GM12878 (cell line): ENCODE results near the gene WDR59. TPM values are rescaled to one million over a fixed set of nuclear protein-coding genes. Genes with fewer than 3 reads are reported as not detected.

Experiments used
- ATAC-seq: fragments of 200-7000 bp; cut with Tn5 transposase; 3 replicates; pipeline ENCODE4 v1.9.1; 2020; ENCODE audit warnings: mild to moderate bottlenecking, moderate library complexity
- BruUV-seq: library from RNA; stranded (reverse); fragments of 400-500 nt; replicated peaks from 2 replicates; lab custom pipeline; 2021; lab: Mats Ljungman, UMichigan
- CTCF ChIA-PET: fragments of 300-600 bp; sonication (Branson Sonifier 250); formaldehyde crosslinking; extraction: SDS; loops from one replicate; lab custom pipeline; 2021; ENCODE audit warnings: inconsistent platforms; lab: Yijun Ruan, JAX
- POLR2A ChIA-PET: fragments of 350-600 bp; formaldehyde crosslinking; extraction: SDS; loops from one replicate; lab custom pipeline; 2021; ENCODE audit warnings: inconsistent platforms; lab: Charles Lee
- RAD21 ChIA-PET: fragments of 300-600 bp; sonication (Branson Sonifier 250); formaldehyde crosslinking; loops from one replicate; lab custom pipeline; 2023; ENCODE audit warnings: antibody characterized with exemption; ENCODE audit not compliant: unreplicated experiment; lab: Charles Lee
- SMC1A ChIA-PET: fragments of 300-600 bp; sonication (Branson Sonifier 250); formaldehyde crosslinking; loops from one replicate; lab custom pipeline; 2023; ENCODE audit not compliant: unreplicated experiment, uncharacterized antibody; lab: Charles Lee
- DNase-seq: peaks from one replicate; pipeline ENCODE4 v3.0.0-alpha.2; 2011; ENCODE audit warnings: low read depth, low spot score
- FAIRE-seq: peaks from 3 replicates; lab custom pipeline; 2011; peaks lifted over from hg19 to GRCh38; lab: Jason Lieb, UNC
- H2AFZ ChIP-seq: 2 replicates; pipeline ENCODE4 v1.6.0; 2011; ENCODE audit warnings: low read depth, low read length, control low read depth; ENCODE audit not compliant: control insufficient read depth
- H3K27ac ChIP-seq: 2 replicates; pipeline ENCODE4 v1.5.1; 2011; ENCODE audit warnings: control low read depth; ENCODE audit not compliant: control insufficient read depth, insufficient read depth
- H3K27me3 ChIP-seq, 2 experiments: replicated peaks in 1 of 2; 2 replicates each; pipeline versions ENCODE4 v1.6.0 to v1.6.1; 2011; ENCODE audit warnings: low read length in 1 of 2; ENCODE audit not compliant: control insufficient read depth in 2 of 2, insufficient read depth in 2 of 2
- H3K36me3 ChIP-seq, 2 experiments: 2 replicates each; pipeline ENCODE4 v1.5.1; 2011; ENCODE audit warnings: low read length in 1 of 2; ENCODE audit not compliant: control insufficient read depth in 2 of 2, insufficient read depth in 2 of 2
- H3K4me1 ChIP-seq: 2 replicates; pipeline ENCODE4 v1.6.1; 2011; ENCODE audit warnings: mild to moderate bottlenecking, low read length, moderate library complexity, mixed read lengths; ENCODE audit not compliant: control insufficient read depth, insufficient read depth
- H3K4me2 ChIP-seq: 2 replicates; pipeline ENCODE4 v1.6.0; 2011; ENCODE audit warnings: control low read depth; ENCODE audit not compliant: control insufficient read depth, insufficient read depth
- H3K4me3 ChIP-seq: fragments of 200-600 bp; sonication (generic); 2 replicates; pipeline ENCODE4 v1.5.1; 2016
- H3K79me2 ChIP-seq: 2 replicates; pipeline ENCODE4 v1.6.0; 2011; ENCODE audit warnings: low read length; ENCODE audit not compliant: control insufficient read depth, insufficient read depth
- H3K9ac ChIP-seq: 2 replicates; pipeline ENCODE4 v1.8.0; 2011; ENCODE audit warnings: low read length, control low read depth, mixed read lengths; ENCODE audit not compliant: control insufficient read depth, insufficient read depth
- H3K9me3 ChIP-seq: replicated peaks from 3 replicates; pipeline ENCODE4 v1.5.1; 2011; ENCODE audit warnings: mild to moderate bottlenecking, low read length; ENCODE audit not compliant: control insufficient read depth, insufficient read depth
- H4K20me1 ChIP-seq: 2 replicates; pipeline ENCODE4 v1.6.0; 2011; ENCODE audit not compliant: control insufficient read depth, insufficient read depth
- BRCA1 ChIP-seq: IDR thresholded peaks from 2 replicates; pipeline ENCODE4 v1.6.1; 2011; ENCODE audit warnings: low read depth, low read length, improper control_type of control experiment
- CREB1 ChIP-seq: IDR thresholded peaks from 2 replicates; pipeline ENCODE4 v1.6.1; 2012; ENCODE audit warnings: low read depth, mild to moderate bottlenecking, inconsistent platforms
- FOS ChIP-seq: IDR thresholded peaks from 3 replicates; pipeline ENCODE4 v1.6.1; 2011; ENCODE audit warnings: borderline replicate concordance; ENCODE audit not compliant: insufficient read length; ENCODE audit errors: extremely low read depth
- IKZF2 ChIP-seq, 2 experiments: fragments of 450-650 bp; IDR thresholded peaks; 2 replicates each; pipeline ENCODE4 v1.6.1; 2017; ENCODE audit warnings: mild to moderate bottlenecking in 2 of 2, moderate library complexity in 2 of 2
- NBN ChIP-seq: fragments of 450-650 bp; IDR thresholded peaks from 2 replicates; pipeline ENCODE4 v1.6.1; 2016
- POLR2A ChIP-seq: IDR thresholded peaks from 2 replicates; pipeline ENCODE4 v1.6.1; 2011; ENCODE audit warnings: low read depth, mild to moderate bottlenecking, low read length
- SMAD5 ChIP-seq: IDR thresholded peaks from 2 replicates; pipeline ENCODE4 v1.6.1; 2016; ENCODE audit warnings: antibody characterized with exemption, low read depth
- TAF1 ChIP-seq: IDR thresholded peaks from 2 replicates; pipeline ENCODE4 v1.6.1; 2011; ENCODE audit warnings: mild to moderate bottlenecking, low read depth, low read length, borderline replicate concordance
- YBX1 ChIP-seq: fragments of 450-650 bp; IDR thresholded peaks from 2 replicates; pipeline ENCODE4 v1.6.1; 2016; ENCODE audit warnings: antibody characterized with exemption
- ZZZ3 ChIP-seq: IDR thresholded peaks from 2 replicates; pipeline ENCODE4 v1.6.1; 2011; ENCODE audit warnings: low read depth; ENCODE audit not compliant: control insufficient read depth, insufficient read length
- WGBS: methylation state at CpG from one replicate; pipeline ENCODE4 v1.1.6; 2016; ENCODE audit warnings: low lambda C conversion rate; ENCODE audit not compliant: insufficient replicate concordance, insufficient coverage; ENCODE audit errors: missing lambda C conversion rate; 5-methylcytosine and 5-hydroxymethylcytosine counted together
- in situ Hi-C: fragments of 300-500 bp; cut with MboI; formaldehyde crosslinking; loops from 9 replicates; pipeline ENCODE4 v1.14.3; 2018; ENCODE audit warnings: mixed read lengths
- intact Hi-C: fragments of 100-400 bp; cut with micrococcal nuclease; formaldehyde crosslinking; loops from one replicate; pipeline ENCODE4 v1.14.2; 2022; ENCODE audit not compliant: unreplicated experiment
- polyA plus RNA-seq, 11 experiments: library from polyadenylated mRNA; depleted of rRNA in 4 of 11; unstranded in 6 of 11; stranded (reverse) in 5 of 11; fragments of >200 nt; fragmentation: Nextera tagmentation in 4 of 11; fragmentation: Illumina TruSeq in 1 of 11; extraction: Ambion mirVana in 4 of 11; extraction: Trizol in 1 of 11; gene quantifications; 1 replicate in 1 of 11; 2 replicates in 10 of 11; pipeline versions ENCODE4 v1.2.1 to v1.2.3, GENCODE V29; 2011 to 2016; ENCODE audit warnings: inconsistent platforms in 2 of 11, missing spikeins in 2 of 11, low read depth in 1 of 11
- total RNA-seq, 4 experiments: library from RNA; depleted of rRNA in 3 of 4; stranded (reverse); fragments of >200 nt in 3 of 4; fragmentation: Illumina TruSeq in 1 of 4; extraction: Trizol in 1 of 4; gene quantifications; 2 replicates each; pipeline versions ENCODE4 v1.2.1 to v1.2.3, GENCODE V29; 2013 to 2021
- TF ChIP-seq, protein P1 (sequence below): IDR thresholded peaks from 2 replicates; pipeline ENCODE4 v1.6.1; 2012; ENCODE audit warnings: low read length, inconsistent platforms
- TF ChIP-seq, protein P2 (sequence below): fragments of 450-650 bp; formaldehyde crosslinking; IDR thresholded peaks from 2 replicates; pipeline ENCODE4 v1.4.0; 2022; ENCODE audit warnings: mild to moderate bottlenecking, moderate library complexity

The WDR59 gene
- total and polyA plus RNA-seq, 10 of the 15 experiments (the other 5 are each of a cell fraction or from before 2014, with no cell fraction given), result 9.7 to 78.4 (median 24.5) TPM

DNA sequence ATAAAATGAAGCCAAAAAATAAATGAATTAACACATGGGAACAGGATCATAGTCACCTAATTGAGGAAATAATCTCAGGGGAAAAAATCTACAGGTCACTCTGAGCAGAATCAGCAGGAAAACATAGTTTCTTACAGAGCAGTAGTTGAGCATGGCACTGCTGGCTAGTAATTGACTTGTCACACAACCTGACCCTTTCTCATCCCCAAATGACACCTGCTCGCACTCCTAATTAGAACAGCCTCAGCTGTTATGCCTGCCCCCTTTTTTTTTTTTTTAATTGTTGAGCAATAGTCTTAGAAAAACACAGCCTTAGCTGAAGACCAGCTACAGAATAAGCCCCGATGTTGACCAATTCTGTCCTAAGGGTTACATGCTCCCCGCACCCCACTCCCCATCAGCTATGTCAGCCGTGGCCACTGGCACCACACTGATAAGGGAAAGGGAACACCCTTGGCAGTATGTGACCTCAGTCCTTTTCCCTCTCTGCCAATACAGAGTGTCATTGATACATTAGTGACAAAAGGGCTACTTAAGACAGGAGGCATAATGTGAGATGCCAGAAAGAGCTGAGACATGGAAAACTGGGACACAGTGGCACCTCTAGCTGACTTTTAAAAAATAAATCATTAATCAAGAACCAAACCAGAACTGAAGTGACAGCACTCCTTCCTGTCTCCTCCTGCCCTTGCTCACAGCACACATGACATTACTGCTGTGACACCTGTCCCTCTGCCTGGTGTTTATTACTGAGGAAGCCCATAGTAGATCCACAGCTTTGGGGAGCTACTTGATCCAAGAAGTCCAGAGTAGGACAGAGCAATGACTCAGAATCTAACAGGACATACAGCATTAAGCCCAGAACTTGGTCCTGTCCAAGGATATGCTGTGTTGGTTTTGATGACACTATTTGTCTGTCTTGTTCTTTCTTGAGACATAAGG is 41.7 kb downstream of the WDR59 start (continued):
- TF ChIP-seq, protein P1, sequence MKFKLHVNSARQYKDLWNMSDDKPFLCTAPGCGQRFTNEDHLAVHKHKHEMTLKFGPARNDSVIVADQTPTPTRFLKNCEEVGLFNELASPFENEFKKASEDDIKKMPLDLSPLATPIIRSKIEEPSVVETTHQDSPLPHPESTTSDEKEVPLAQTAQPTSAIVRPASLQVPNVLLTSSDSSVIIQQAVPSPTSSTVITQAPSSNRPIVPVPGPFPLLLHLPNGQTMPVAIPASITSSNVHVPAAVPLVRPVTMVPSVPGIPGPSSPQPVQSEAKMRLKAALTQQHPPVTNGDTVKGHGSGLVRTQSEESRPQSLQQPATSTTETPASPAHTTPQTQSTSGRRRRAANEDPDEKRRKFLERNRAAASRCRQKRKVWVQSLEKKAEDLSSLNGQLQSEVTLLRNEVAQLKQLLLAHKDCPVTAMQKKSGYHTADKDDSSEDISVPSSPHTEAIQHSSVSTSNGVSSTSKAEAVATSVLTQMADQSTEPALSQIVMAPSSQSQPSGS, result no peak
- no peak for TF ChIP-seq CREB1
- TF ChIP-seq, protein P2, sequence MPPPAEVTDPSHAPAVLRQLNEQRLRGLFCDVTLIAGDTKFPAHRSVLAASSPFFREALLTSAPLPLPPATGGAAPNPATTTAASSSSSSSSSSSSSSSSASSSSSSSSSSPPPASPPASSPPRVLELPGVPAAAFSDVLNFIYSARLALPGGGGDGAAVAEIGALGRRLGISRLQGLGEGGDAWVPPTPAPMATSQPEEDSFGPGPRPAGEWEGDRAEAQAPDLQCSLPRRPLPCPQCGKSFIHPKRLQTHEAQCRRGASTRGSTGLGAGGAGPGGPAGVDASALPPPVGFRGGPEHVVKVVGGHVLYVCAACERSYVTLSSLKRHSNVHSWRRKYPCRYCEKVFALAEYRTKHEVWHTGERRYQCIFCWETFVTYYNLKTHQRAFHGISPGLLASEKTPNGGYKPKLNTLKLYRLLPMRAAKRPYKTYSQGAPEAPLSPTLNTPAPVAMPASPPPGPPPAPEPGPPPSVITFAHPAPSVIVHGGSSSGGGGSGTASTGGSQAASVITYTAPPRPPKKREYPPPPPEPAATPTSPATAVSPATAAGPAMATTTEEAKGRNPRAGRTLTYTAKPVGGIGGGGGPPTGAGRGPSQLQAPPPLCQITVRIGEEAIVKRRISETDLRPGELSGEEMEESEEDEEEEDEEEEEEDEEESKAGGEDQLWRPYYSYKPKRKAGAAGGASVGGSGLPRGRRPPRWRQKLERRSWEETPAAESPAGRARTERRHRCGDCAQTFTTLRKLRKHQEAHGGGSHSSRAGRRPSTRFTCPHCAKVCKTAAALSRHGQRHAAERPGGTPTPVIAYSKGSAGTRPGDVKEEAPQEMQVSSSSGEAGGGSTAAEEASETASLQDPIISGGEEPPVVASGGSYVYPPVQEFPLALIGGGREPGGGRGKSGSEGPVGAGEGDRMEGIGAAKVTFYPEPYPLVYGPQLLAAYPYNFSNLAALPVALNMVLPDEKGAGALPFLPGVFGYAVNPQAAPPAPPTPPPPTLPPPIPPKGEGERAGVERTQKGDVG (CRISPR knock-in tag), result no peak
- no peak for TF ChIP-seq FOS
- no peak for TF ChIP-seq ZZZ3
- TF ChIP-seq POLR2A, result no peak

DNA sequence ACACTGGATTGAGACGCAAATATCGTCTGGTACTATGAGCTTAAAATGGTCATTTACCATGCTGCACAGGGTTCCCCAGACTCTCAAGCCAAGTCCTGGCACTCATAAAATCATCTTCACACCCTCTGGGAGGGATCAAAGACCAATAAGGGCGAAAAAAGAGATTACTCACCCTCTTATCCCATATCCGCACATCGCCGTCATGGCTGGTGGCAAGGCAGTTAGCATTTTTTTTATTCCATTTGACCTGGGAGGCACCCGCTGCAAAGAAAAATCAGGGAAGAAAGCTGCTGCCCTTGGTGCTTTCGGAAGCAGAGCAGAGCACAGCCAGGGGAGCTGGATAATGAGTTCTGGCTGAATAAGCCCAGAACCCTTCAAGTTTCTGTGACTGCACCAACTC is 42.4 kb downstream of the WDR59 start:
- no TSS peak for BruUV-seq
- WGBS, result 87% methylated on average over 8 of the region's 8 CpGs
- ChIA-PET RAD21 (interaction anchor here (0.6 kb wide), 1 partner anchor 78 kb away, joined by 3 read pairs; no protein-coding TSS in a partner anchor), CTCF (no interaction called here), POLR2A (no interaction called here), SMC1A (interaction anchor here (0.7 to 1.6 kb wide), 3 partner anchors 9 to 119 kb away, joined by 3 to 5 read pairs (median 4); no protein-coding TSS in a partner anchor)
- peaks cover 2% of the 10 kb centered on the region; the same call in 1 of the 3 replicates for H3K9me3 ChIP-seq
- H3K4me2 ChIP-seq, result no peak overlapping the region
- H3K27me3 ChIP-seq, result no peaks in the 10 kb centered on the region
- H3K79me2 ChIP-seq, result no peaks in the 10 kb centered on the region
- no peak overlapping the region for H2AFZ ChIP-seq
- H3K9ac ChIP-seq, result no peak overlapping the region
- H3K36me3 ChIP-seq, result peaks cover 4 to 17% of the 10 kb centered on the region in 2 experiments; a peak in 3 of 4 replicates
- TF ChIP-seq POLR2A (no peak), SMAD5 (no peak), NBN (no peak), TAF1 (no peak), YBX1 (no peak), BRCA1 (no peak), IKZF2 (IDR thresholded peaks at IDR 0.05) (no peak)
- H4K20me1 ChIP-seq, result no peaks in the 10 kb centered on the region
- H3K4me3 ChIP-seq, result no peak overlapping the region
- FAIRE-seq (no peak), DNase-seq (no peak), ATAC-seq (no peak)
- intact Hi-C loops (no loop called here), in situ Hi-C loops (no loop called here)
- no peak overlapping the region for H3K27ac ChIP-seq
- no peaks in the 10 kb centered on the region for H3K4me1 ChIP-seq
